Endothelial cell of umbilical vein (primary cell): Measurements from ENCODE around the gene ENPEP.

Experiments
- EZH2 ChIP-seq: IDR thresholded peaks from 2 replicates; pipeline ENCODE4 v1.6.1; 2012; ENCODE audit warnings: borderline replicate concordance, low read depth, mild to moderate bottlenecking, moderate library complexity, low read length, inconsistent platforms; ENCODE audit not compliant: severe bottlenecking
- JUN ChIP-seq: IDR thresholded peaks from 2 replicates; pipeline ENCODE4 v1.6.1; 2011; ENCODE audit warnings: borderline replicate concordance, low read depth; ENCODE audit not compliant: insufficient read length, insufficient read depth
- POLR2A ChIP-seq: IDR thresholded peaks from 2 replicates; pipeline ENCODE4 v1.6.1; 2012; ENCODE audit warnings: low read depth, mild to moderate bottlenecking, control low read depth, low read length
- TF ChIP-seq, protein P1 (sequence below), 2 donors: IDR thresholded peaks; 1 replicate in 1 of 2; 2 replicates in 1 of 2; pipeline ENCODE4 v1.5.1; 2011; ENCODE audit warnings: low read length in 2 of 2, mild to moderate bottlenecking in 2 of 2, moderate library complexity in 2 of 2, control low read depth in 1 of 2, inconsistent platforms in 1 of 2, low read depth in 1 of 2; ENCODE audit not compliant: insufficient read depth in 1 of 2; ENCODE audit errors: extremely low read depth in 1 of 2

DNA sequence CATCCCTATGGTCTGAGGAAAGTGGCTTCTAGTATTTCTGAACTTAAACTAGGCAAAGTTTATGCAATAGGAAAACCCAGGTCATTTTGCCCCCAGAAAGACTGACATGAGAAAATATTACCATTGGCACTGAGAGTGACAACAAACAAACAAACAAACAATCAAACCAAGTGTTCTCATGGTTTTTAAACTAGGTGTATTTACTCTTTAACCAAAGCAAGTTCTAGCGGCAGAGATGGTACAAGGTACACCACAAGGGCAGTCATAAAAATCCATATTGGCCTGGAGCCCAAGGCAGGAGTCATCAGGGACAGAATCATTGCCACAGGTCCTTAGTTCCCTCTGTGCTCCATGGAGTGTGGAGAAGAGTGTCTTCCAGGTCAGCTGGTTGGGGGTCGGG, 26.0 kb upstream of the ENPEP start:
- no peak for TF ChIP-seq POLR2A
- TF ChIP-seq, protein P1, sequence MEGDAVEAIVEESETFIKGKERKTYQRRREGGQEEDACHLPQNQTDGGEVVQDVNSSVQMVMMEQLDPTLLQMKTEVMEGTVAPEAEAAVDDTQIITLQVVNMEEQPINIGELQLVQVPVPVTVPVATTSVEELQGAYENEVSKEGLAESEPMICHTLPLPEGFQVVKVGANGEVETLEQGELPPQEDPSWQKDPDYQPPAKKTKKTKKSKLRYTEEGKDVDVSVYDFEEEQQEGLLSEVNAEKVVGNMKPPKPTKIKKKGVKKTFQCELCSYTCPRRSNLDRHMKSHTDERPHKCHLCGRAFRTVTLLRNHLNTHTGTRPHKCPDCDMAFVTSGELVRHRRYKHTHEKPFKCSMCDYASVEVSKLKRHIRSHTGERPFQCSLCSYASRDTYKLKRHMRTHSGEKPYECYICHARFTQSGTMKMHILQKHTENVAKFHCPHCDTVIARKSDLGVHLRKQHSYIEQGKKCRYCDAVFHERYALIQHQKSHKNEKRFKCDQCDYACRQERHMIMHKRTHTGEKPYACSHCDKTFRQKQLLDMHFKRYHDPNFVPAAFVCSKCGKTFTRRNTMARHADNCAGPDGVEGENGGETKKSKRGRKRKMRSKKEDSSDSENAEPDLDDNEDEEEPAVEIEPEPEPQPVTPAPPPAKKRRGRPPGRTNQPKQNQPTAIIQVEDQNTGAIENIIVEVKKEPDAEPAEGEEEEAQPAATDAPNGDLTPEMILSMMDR (IDR thresholded peaks at IDR 0.05; ENCODE audit: extremely low read depth in 1 of 2, insufficient read depth in 1 of 2, low read depth in 1 of 2, low read length in 2 of 2), result no peak
- no peak for TF ChIP-seq EZH2
- TF ChIP-seq JUN, result no peak
